HepG2 (cell line): Measurements from ENCODE around the gene RGS6. TPM values are rescaled to one million over a fixed set of nuclear protein-coding genes. Genes with fewer than 3 reads are reported as not detected.

Experiments used
- ATAC-seq: fragments of 200-7000 bp; cut with Tn5 transposase; 3 replicates; pipeline ENCODE4 v1.9.1; 2020; ENCODE audit warnings: mild to moderate bottlenecking, moderate library complexity
- BruUV-seq: library from RNA; stranded (reverse); fragments of 400-500 nt; replicated peaks from 2 replicates; lab custom pipeline; 2021; lab: Mats Ljungman, UMichigan
- CTCF ChIA-PET: fragments of 300-600 bp; formaldehyde crosslinking; extraction: SDS; loops from one replicate; lab custom pipeline; 2021; ENCODE audit warnings: low total read pairs, inconsistent platforms, low intra/inter-chr PET ratio; lab: Yijun Ruan, JAX
- POLR2A ChIA-PET: fragments of 350-600 bp; sonication (Branson Sonifier 250); formaldehyde crosslinking; loops from one replicate; lab custom pipeline; 2020; ENCODE audit warnings: antibody characterized with exemption, inconsistent platforms; lab: Yijun Ruan, JAX
- DNase-seq: peaks from one replicate; pipeline ENCODE4 v3.0.0-alpha.2; 2015; ENCODE audit warnings: low spot score
- FAIRE-seq: peaks from 3 replicates; lab custom pipeline; 2011; peaks lifted over from hg19 to GRCh38; lab: Jason Lieb, UNC
- H2AFZ ChIP-seq: one replicate; pipeline ENCODE4 v1.6.1; 2011; ENCODE audit warnings: low read length, inconsistent platforms
- H3K27ac ChIP-seq: fragments of 300-600 bp; 3 replicates; pipeline ENCODE4 v1.8.0; 2011; ENCODE audit warnings: mixed run types, mild to moderate bottlenecking, mixed read lengths, low read length, inconsistent platforms; ENCODE audit not compliant: insufficient read depth; ENCODE audit errors: extremely low read length
- H3K27me3 ChIP-seq, 2 experiments: fragments of 200-600 bp in 1 of 2; 2 replicates in 1 of 2; 3 replicates in 1 of 2; pipeline versions ENCODE4 v1.6.0 to v1.8.0; 2011; ENCODE audit warnings: low read length in 2 of 2, mild to moderate bottlenecking in 2 of 2, moderate library complexity in 2 of 2, inconsistent platforms in 1 of 2; ENCODE audit not compliant: insufficient read depth in 2 of 2, control insufficient read depth in 1 of 2
- H3K36me3 ChIP-seq, 2 experiments: fragments of 200-600 bp in 1 of 2; replicated peaks in 1 of 2; 2 replicates in 1 of 2; 3 replicates in 1 of 2; pipeline versions ENCODE4 v1.5.1 to v1.8.0; 2011; ENCODE audit warnings: low read length in 2 of 2, inconsistent platforms in 1 of 2; ENCODE audit not compliant: insufficient read depth in 2 of 2, control insufficient read depth in 1 of 2
- H3K4me1 ChIP-seq: 2 replicates; pipeline ENCODE4 v1.5.1; 2012; ENCODE audit warnings: low read length, inconsistent platforms; ENCODE audit not compliant: insufficient read depth
- H3K4me2 ChIP-seq: 2 replicates; pipeline ENCODE4 v1.6.0; 2011; ENCODE audit warnings: low read depth, low read length, inconsistent platforms
- H3K4me3 ChIP-seq, 3 experiments: fragments of 200-600 bp in 1 of 3; sonication (generic), shearing (Covaris generic) in 1 of 3; replicated peaks in 1 of 3; 2 replicates each; pipeline ENCODE4 v1.5.1; 2011 to 2016; ENCODE audit warnings: low read length in 3 of 3, inconsistent platforms in 2 of 3, low read depth in 2 of 3, mild to moderate bottlenecking in 2 of 3, control low read depth in 1 of 3, mixed read lengths in 1 of 3; ENCODE audit not compliant: insufficient read depth in 1 of 3
- H3K79me2 ChIP-seq: one replicate; pipeline ENCODE4 v1.6.1; 2011; ENCODE audit warnings: low read length, inconsistent platforms; ENCODE audit not compliant: insufficient read depth
- H3K9ac ChIP-seq: 2 replicates; pipeline ENCODE4 v1.6.0; 2011; ENCODE audit warnings: mild to moderate bottlenecking, low read depth, low read length, inconsistent platforms; ENCODE audit not compliant: insufficient read depth
- H3K9me3 ChIP-seq: 2 replicates; pipeline ENCODE4 v1.5.1; 2012; ENCODE audit warnings: mild to moderate bottlenecking, low read length
- H4K20me1 ChIP-seq: 2 replicates; pipeline ENCODE4 v1.6.0; 2011; ENCODE audit warnings: inconsistent platforms, mild to moderate bottlenecking, low read length, moderate library complexity; ENCODE audit not compliant: insufficient read depth
- DZIP1 ChIP-seq: sonication (generic); formaldehyde crosslinking; IDR thresholded peaks from 2 replicates; pipeline ENCODE4 v1.5.0; 2020; ENCODE audit warnings: mild to moderate bottlenecking, missing genetic modification reagents
- FOSL2 ChIP-seq: sonication (generic); formaldehyde crosslinking; IDR thresholded peaks from 2 replicates; pipeline ENCODE4 v1.4.0; 2020; ENCODE audit warnings: missing genetic modification reagents
- ISL2 ChIP-seq: sonication (generic); formaldehyde crosslinking; IDR thresholded peaks from 2 replicates; pipeline ENCODE4 v1.5.0; 2020; ENCODE audit warnings: missing genetic modification reagents
- MED13 ChIP-seq: sonication (generic); formaldehyde crosslinking; IDR thresholded peaks from 2 replicates; pipeline ENCODE4 v1.5.0; 2020; ENCODE audit warnings: missing genetic modification reagents
- NFE2 ChIP-seq: sonication (generic); formaldehyde crosslinking; IDR thresholded peaks from 2 replicates; pipeline ENCODE4 v1.4.0; 2020; ENCODE audit warnings: missing genetic modification reagents
- NR2F2 ChIP-seq: IDR thresholded peaks from 2 replicates; pipeline ENCODE4 v1.6.1; 2012; ENCODE audit warnings: low read depth, inconsistent platforms, borderline replicate concordance
- RNF219 ChIP-seq: sonication (generic); formaldehyde crosslinking; IDR thresholded peaks from 2 replicates; pipeline ENCODE4 v1.5.0; 2020; ENCODE audit warnings: mild to moderate bottlenecking, missing genetic modification reagents
- SRY ChIP-seq: sonication (generic); formaldehyde crosslinking; IDR thresholded peaks from 2 replicates; pipeline ENCODE4 v1.8.0; 2022; ENCODE audit warnings: mild to moderate bottlenecking, missing genetic modification reagents
- TGIF2 ChIP-seq: IDR thresholded peaks from 2 replicates; pipeline ENCODE4 v1.6.1; 2016; ENCODE audit warnings: control low read depth, missing compliant biosample characterization
- THAP9 ChIP-seq: sonication (generic); formaldehyde crosslinking; IDR thresholded peaks from 2 replicates; pipeline ENCODE4; 2020; ENCODE audit warnings: missing genetic modification reagents, mild to moderate bottlenecking, borderline replicate concordance
- ZNF124 ChIP-seq: sonication (generic); formaldehyde crosslinking; IDR thresholded peaks from 2 replicates; pipeline ENCODE4 v1.4.0; 2020; ENCODE audit warnings: missing genetic modification reagents
- WGBS: methylation state at CpG from one replicate; pipeline ENCODE4 v1.1.6; 2017; ENCODE audit warnings: low lambda C conversion rate; 5-methylcytosine and 5-hydroxymethylcytosine counted together
- in situ Hi-C: cut with HindIII; loops from 2 replicates; pipeline ENCODE4 v1.10.0; 2017; ENCODE audit warnings: low pct_unique_long_range_greater_than_20kb; ENCODE audit not compliant: extremely low pct_ligation_motif_present
- intact Hi-C: fragments of 100-400 bp; cut with micrococcal nuclease; formaldehyde crosslinking; loops from one replicate; pipeline ENCODE4 v1.10.0; 2022; ENCODE audit not compliant: unreplicated experiment
- polyA plus RNA-seq, 8 experiments: library from polyadenylated mRNA; depleted of rRNA in 3 of 8; stranded (reverse) in 7 of 8; unstranded in 1 of 8; fragments of >200 nt; fragmentation: Illumina TruSeq in 4 of 8; extraction: Trizol in 4 of 8; gene quantifications; 2 replicates each; pipeline versions ENCODE4 v1.2.1 to v1.2.3, GENCODE V29; 2011 to 2016; ENCODE audit warnings: low read depth in 4 of 8, missing spikeins in 1 of 8, mixed read lengths in 1 of 8; ENCODE audit not compliant: insufficient read depth in 1 of 8
- total RNA-seq, 5 experiments: library from RNA; depleted of rRNA; stranded (reverse); fragments of >200 nt; fragmentation: Illumina TruSeq; extraction: Trizol; gene quantifications; 2 replicates each; pipeline ENCODE4 v1.2.3, GENCODE V29; 2016; ENCODE audit warnings: low read depth in 1 of 5

RGS6 gene
- total and polyA plus RNA-seq, 2 of the 13 experiments (the other 11 are each of a cell fraction or from before 2014, with no cell fraction given), result not detected

- BruUV-seq, result no TSS peak
- WGBS, result 4% methylated on average over 4 of the region's 5 CpGs
- ATAC-seq, result no peak
Observed at GRCh38 chr14:72463291-72463866, 531.1 kb downstream of the RGS6 start.

GRCh38 chr14:72464226-72464625, 532.0 kb downstream of the RGS6 start:
- ATAC-seq, result no peak
- Histone ChIP-seq H3K4me1 (no peaks in the 10 kb centered on the region), H3K4me3 (no peak overlapping the region), H3K79me2 (no peaks in the 10 kb centered on the region), H3K27me3 (no peaks in the 10 kb centered on the region), H3K9me3 (peaks cover 7% of the 10 kb centered on the region; the same call in 1 of the 2 replicates), H4K20me1 (no peaks in the 10 kb centered on the region), H3K4me2 (no peak overlapping the region), H3K9ac (no peak overlapping the region), H2AFZ (no peak overlapping the region), H3K36me3 (no peaks in the 10 kb centered on the region), H3K27ac (no peak overlapping the region)
- FAIRE-seq, result no peak
- intact Hi-C loops, result no loop called here
- BruUV-seq, result no TSS peak
- ChIA-PET CTCF (no interaction called here), POLR2A (no interaction called here)
- in situ Hi-C loops, result no loop called here
- TF ChIP-seq ISL2 (CRISPR knock-in tag) (no peak), ZNF124 (CRISPR knock-in tag) (no peak), RNF219 (CRISPR knock-in tag) (no peak), THAP9 (no peak), DZIP1 (no peak), MED13 (CRISPR knock-in tag) (no peak), NFE2 (CRISPR knock-in tag) (no peak), TGIF2 (CRISPR knock-in tag) (no peak)
- 4% methylated on average over 3 of the region's 3 CpGs for WGBS
- no peak for DNase-seq

More at GRCh38 chr14:72463291-72463866, 531.1 kb downstream of the RGS6 start:
- TF ChIP-seq NR2F2 (no peak), SRY (CRISPR knock-in tag) (no peak), FOSL2 (0 out of 2 replicates have a peak, but pooled peaks have one; percentile 23)
- TF ChIP-seq, all 625 proteins: peak for 1
- Histone ChIP-seq H4K20me1 (no peaks in the 10 kb centered on the region), H3K9ac (no peak overlapping the region), H3K36me3 (no peaks in the 10 kb centered on the region), H2AFZ (no peak overlapping the region), H3K4me2 (no peak overlapping the region), H3K9me3 (peaks cover 7% of the 10 kb centered on the region; the same call in 1 of the 2 replicates), H3K27me3 (no peaks in the 10 kb centered on the region), H3K27ac (no peak overlapping the region), H3K79me2 (no peaks in the 10 kb centered on the region), H3K4me1 (no peaks in the 10 kb centered on the region), H3K4me3 (no peak overlapping the region)
- ChIA-PET CTCF (no interaction called here), POLR2A (no interaction called here)
- FAIRE-seq, result no peak
- in situ Hi-C loops, result no loop called here
- intact Hi-C loops, result no loop called here
- DNase-seq, result no peak
